Common myeloid progenitor, CD34-positive (primary cell): ENCODE measurements around the gene CIAPIN1.
A peak's percentile ranks its signal among the peaks of the same experiment; 100 is the strongest.

Experiments
- CTCF ChIA-PET: fragments of 350-600 bp; sonication (Branson Sonifier 250); formaldehyde crosslinking; loops from one replicate; lab custom pipeline; 2021; ENCODE audit warnings: antibody characterized with exemption; lab: Charles Lee
- POLR2A ChIA-PET: fragments of 350-600 bp; sonication (Branson Sonifier 250); formaldehyde crosslinking; loops from one replicate; lab custom pipeline; 2021; ENCODE audit warnings: antibody characterized with exemption; lab: Charles Lee
- DNase-seq, 3 donors: peaks; one replicate each; pipeline versions ENCODE4 v3.0.0 to v3.0.0-alpha.2; 2013
- H3K27ac ChIP-seq, 2 experiments: 1 replicate in 1 of 2; 2 replicates in 1 of 2; pipeline ENCODE4 v1.7.0; 2013; ENCODE audit warnings: inconsistent platforms in 2 of 2, low read length in 2 of 2, mild to moderate bottlenecking in 2 of 2, low read depth in 1 of 2, moderate library complexity in 1 of 2; ENCODE audit not compliant: severe bottlenecking in 2 of 2, insufficient read depth in 1 of 2, poor library complexity in 1 of 2
- H3K27me3 ChIP-seq, 5 experiments: replicated peaks in 2 of 5; 1 replicate in 3 of 5; 2 replicates in 2 of 5; pipeline versions ENCODE4 v1.6.1 to v1.7.0; 2013; ENCODE audit warnings: low read length in 4 of 5, mild to moderate bottlenecking in 2 of 5, moderate library complexity in 2 of 5, inconsistent platforms in 1 of 5; ENCODE audit not compliant: insufficient read depth in 5 of 5, control insufficient read depth in 4 of 5
- H3K36me3 ChIP-seq, 4 experiments: 1 replicate in 2 of 4; 2 replicates in 2 of 4; pipeline versions ENCODE4 v1.6.1 to v1.7.0; 2013; ENCODE audit warnings: low read length in 3 of 4, control low read depth in 1 of 4, mild to moderate bottlenecking in 1 of 4; ENCODE audit not compliant: control insufficient read depth in 4 of 4, insufficient read depth in 4 of 4
- H3K4me1 ChIP-seq, 4 experiments: 1 replicate in 3 of 4; 2 replicates in 1 of 4; pipeline versions ENCODE4 v1.6.1 to v1.7.1; 2013; ENCODE audit warnings: low read length in 3 of 4, mild to moderate bottlenecking in 3 of 4, control low read depth in 1 of 4, inconsistent platforms in 1 of 4, moderate library complexity in 1 of 4; ENCODE audit not compliant: control insufficient read depth in 4 of 4, insufficient read depth in 4 of 4; ENCODE audit errors: control extremely low read depth in 1 of 4
- H3K4me3 ChIP-seq, 7 experiments: 1 replicate in 4 of 7; 2 replicates in 3 of 7; pipeline versions ENCODE4 v1.5.1 to v1.7.0; 2013; ENCODE audit warnings: mild to moderate bottlenecking in 7 of 7, low read length in 6 of 7, moderate library complexity in 6 of 7, inconsistent platforms in 2 of 7, low read depth in 2 of 7, control low read depth in 1 of 7; ENCODE audit not compliant: insufficient read depth in 4 of 7, control insufficient read depth in 1 of 7; ENCODE audit errors: extremely low read depth in 1 of 7
- H3K9me3 ChIP-seq, 5 experiments: 1 replicate in 4 of 5; 2 replicates in 1 of 5; pipeline versions ENCODE4 v1.6.1 to v1.7.1; 2013; ENCODE audit warnings: low read length in 4 of 5, mild to moderate bottlenecking in 2 of 5, inconsistent platforms in 1 of 5, low read depth in 1 of 5, moderate library complexity in 1 of 5; ENCODE audit not compliant: control insufficient read depth in 4 of 5, insufficient read depth in 2 of 5; ENCODE audit errors: control extremely low read depth in 1 of 5
- WGBS: methylation state at CpG from one replicate; pipeline ENCODE4 v1.1.5; 2013; ENCODE audit not compliant: insufficient coverage; 5-methylcytosine and 5-hydroxymethylcytosine counted together

CIAPIN1 gene

GRCh38 chr16:57385083-57385482 lies 62.1 kb downstream of the CIAPIN1 start:
- H3K36me3 ChIP-seq = no peaks in the 10 kb centered on the region
- no peak overlapping the region for H3K4me3 ChIP-seq
- ChIA-PET CTCF (no interaction called here), POLR2A (no interaction called here)
- DNase-seq = no peak
- no peaks in the 10 kb centered on the region for H3K9me3 ChIP-seq
- 98% methylated on average over 4 of the region's 5 CpGs for WGBS
- no peak overlapping the region for H3K27ac ChIP-seq
- no peaks in the 10 kb centered on the region for H3K27me3 ChIP-seq
- H3K4me1 ChIP-seq = peaks cover 0 to 16% (median 11%) of the 10 kb centered on the region in 4 experiments

- WGBS = 7% methylated on average over 8 of the region's 11 CpGs
- Histone ChIP-seq H3K4me1 (peaks cover 0 to 16% (median 11%) of the 10 kb centered on the region in 4 experiments), H3K36me3 (no peaks in the 10 kb centered on the region), H3K27ac (no peak overlapping the region), H3K27me3 (no peaks in the 10 kb centered on the region), H3K4me3 (peak overlapping the region in 1 of 7 experiments; percentile 31), H3K9me3 (no peaks in the 10 kb centered on the region)
- ChIA-PET CTCF (no interaction called here), POLR2A (no interaction called here)
- peak; percentile 19 to 61 (median 61) for DNase-seq
Observed at GRCh38 chr16:57384248-57385070, 62.7 kb downstream of the CIAPIN1 start.

- no peaks in the 10 kb centered on the region for H3K36me3 ChIP-seq
- no peaks in the 10 kb centered on the region for H3K27me3 ChIP-seq
- H3K9me3 ChIP-seq = no peaks in the 10 kb centered on the region
- no peak for DNase-seq
- WGBS = 95% methylated on average over 4 of the region's 8 CpGs
- H3K4me3 ChIP-seq = peak overlapping the region in 1 of 7 experiments; percentile 31
- H3K27ac ChIP-seq = no peak overlapping the region
- H3K4me1 ChIP-seq = peaks cover 0 to 16% (median 11%) of the 10 kb centered on the region in 4 experiments
- ChIA-PET CTCF (no interaction called here), POLR2A (no interaction called here)
Observed at GRCh38 chr16:57383276-57384247, 63.6 kb downstream of the CIAPIN1 start.

- Histone ChIP-seq H3K4me3 (no peak overlapping the region), H3K4me1 (peaks cover 0 to 16% (median 11%) of the 10 kb centered on the region in 4 experiments), H3K27me3 (no peaks in the 10 kb centered on the region), H3K36me3 (no peaks in the 10 kb centered on the region), H3K27ac (no peak overlapping the region), H3K9me3 (no peaks in the 10 kb centered on the region)
- ChIA-PET POLR2A (no interaction called here), CTCF (no interaction called here)
- 96% methylated on average over 13 of the region's 16 CpGs for WGBS
- DNase-seq = no peak
Observed at GRCh38 chr16:57382535-57383275, 64.5 kb downstream of the CIAPIN1 start.

- Histone ChIP-seq H3K27me3 (no peaks in the 10 kb centered on the region), H3K4me1 (peaks cover 0 to 16% (median 11%) of the 10 kb centered on the region in 4 experiments), H3K27ac (no peak overlapping the region), H3K36me3 (no peaks in the 10 kb centered on the region), H3K4me3 (no peak overlapping the region), H3K9me3 (no peaks in the 10 kb centered on the region)
- CTCF ChIA-PET = no interaction called here
- 98% methylated on average over 33 of the region's 35 CpGs for WGBS
- no peak for DNase-seq
- POLR2A ChIA-PET = no interaction called here
Observed at GRCh38 chr16:57381791-57382534, 65.2 kb downstream of the CIAPIN1 start.

GRCh38 chr16:57380671-57381462 lies 66.3 kb downstream of the CIAPIN1 start:
- DNase-seq = peak; percentile 43 to 80 (median 77)
- peaks cover 0 to 16% (median 11%) of the 10 kb centered on the region in 4 experiments for H3K4me1 ChIP-seq
- ChIA-PET CTCF (no interaction called here), POLR2A (no interaction called here)
- 15% methylated on average over 4 of the region's 8 CpGs for WGBS
- H3K9me3 ChIP-seq = no peaks in the 10 kb centered on the region
- no peak overlapping the region for H3K4me3 ChIP-seq
- peaks cover 0 to under 1% (median 0%) of the 10 kb centered on the region in 5 experiments for H3K27me3 ChIP-seq
- H3K27ac ChIP-seq = no peak overlapping the region
- no peaks in the 10 kb centered on the region for H3K36me3 ChIP-seq
